Measurements from ENCODE around the gene TSPAN18.

The TSPAN18 gene, protein sequence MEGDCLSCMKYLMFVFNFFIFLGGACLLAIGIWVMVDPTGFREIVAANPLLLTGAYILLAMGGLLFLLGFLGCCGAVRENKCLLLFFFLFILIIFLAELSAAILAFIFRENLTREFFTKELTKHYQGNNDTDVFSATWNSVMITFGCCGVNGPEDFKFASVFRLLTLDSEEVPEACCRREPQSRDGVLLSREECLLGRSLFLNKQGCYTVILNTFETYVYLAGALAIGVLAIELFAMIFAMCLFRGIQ

DNA sequence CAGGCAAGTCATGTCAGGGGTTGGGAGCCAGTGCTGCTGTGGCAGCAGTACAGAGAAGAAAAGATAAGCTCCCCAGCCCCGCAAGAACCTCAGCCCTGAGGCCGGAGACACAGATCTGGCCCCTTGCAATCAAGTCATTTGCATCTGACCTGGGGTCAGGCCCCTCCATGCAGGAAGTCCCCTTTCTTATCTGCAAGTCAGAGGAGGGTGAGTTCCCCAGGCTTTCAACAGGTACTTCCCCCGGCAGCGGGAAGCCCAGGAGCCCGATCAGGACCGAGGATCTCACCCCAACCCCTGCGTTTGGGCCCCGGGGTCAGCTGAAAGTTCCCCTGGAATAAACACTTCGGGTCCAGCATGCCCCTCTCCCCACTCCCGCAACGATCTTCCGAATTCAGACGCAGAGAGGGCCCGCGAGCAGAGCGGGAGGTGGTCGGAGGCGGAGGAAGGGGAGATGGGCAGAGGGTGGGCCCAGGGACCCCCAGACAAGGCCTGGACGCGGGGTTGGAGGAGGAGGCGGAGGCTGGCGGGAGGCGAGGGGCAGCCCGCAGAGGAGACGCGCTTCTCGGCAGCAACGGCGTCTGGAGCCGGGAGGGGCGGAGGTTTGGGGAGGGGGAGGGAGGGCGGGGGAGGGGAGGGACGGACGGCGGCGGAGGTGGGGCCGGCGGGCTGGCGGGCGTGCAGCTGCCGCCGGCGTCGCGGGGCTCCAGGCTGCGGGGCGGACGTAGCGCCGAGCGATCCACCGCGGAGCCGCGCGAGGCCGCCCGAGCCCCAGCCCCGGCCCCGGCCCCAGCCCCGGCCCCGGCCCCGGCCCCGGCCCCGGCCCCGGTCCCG, at the start of gene TSPAN18:
TSPAN18 (plus strand) TSS at position 680 of the 831 bp plus-strand sequence. CDS start 179,455 bp downstream, outside the sequence.
- peak; percentile 25 for DNase-seq (ENCODE audit: low spot score)

- peak; percentile 63 for DNase-seq (ENCODE audit: low spot score)
Observed at GRCh38 chr11:44680982-44681597, 45.7 kb upstream of the TSPAN18 start.

GRCh38 chr11:44681698-44682097, 45.1 kb upstream of the TSPAN18 start:
- DNase-seq (ENCODE audit: low spot score), result no peak

DNA sequence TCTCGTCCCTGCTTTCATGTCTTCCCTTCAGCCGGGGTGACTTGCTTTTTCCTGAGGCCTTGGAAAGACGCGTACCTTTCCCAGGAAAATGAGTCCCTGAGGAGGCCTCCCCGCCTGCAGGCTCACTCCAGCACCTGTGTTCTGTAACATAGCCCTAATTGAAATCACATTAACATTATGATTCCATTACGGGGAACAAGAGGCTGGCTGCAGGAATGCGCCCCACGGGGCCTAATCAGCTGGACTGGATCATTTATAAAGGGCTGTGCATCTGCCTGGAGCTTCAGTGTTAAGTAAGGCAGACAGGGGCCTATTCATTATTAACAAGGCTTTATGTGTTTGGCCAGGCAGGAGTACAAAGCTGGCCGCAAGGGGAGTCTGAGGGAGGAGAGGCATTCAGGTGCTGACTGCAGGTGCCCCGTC, 41.9 kb upstream of the TSPAN18 start:
- DNase-seq (ENCODE audit: low spot score), result no peak

- no peak for DNase-seq (ENCODE audit: low spot score)
Observed at GRCh38 chr11:44687388-44687787, 39.4 kb upstream of the TSPAN18 start.

DNA sequence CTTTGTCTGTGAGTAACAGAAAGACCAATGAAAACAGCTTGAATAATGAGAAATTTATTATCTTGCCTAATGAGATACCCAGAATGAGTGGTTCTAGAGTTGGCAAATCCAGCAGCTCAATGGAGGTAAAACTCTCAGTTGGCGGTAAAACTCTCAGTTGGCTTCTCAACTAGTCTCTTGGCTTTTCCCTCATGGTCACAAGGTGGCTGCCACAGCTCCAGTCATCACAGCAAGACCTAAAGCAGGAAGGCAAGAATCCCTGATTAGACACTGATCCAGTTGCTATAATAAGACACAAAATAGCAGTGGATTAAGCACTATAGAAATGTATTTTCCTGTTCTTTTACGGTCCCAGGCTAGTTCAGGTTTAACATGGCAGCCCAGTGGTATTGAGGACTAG, 37.5 kb upstream of the TSPAN18 start:
- no peak for DNase-seq (ENCODE audit: low spot score)

DNA sequence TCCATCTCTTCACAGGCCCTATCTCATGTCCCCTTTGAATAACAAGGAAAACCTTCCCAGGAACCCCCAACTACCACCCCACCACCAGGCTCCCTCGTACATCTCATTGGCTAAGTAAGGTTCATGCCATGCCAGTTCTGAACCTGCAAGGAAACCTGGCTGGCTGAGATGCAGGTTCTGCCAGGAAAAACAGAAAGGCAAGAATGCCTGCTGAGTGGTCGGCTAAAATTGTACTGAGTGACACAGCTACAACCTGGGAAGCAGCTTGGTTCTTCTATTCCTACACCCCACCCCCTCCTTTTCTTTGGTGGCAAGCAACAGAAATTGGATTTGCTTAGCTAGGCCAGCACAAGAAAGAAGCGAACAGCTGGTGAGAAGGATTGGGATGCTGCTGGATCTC, 36.1 kb upstream of the TSPAN18 start:
- DNase-seq (ENCODE audit: low spot score), result no peak

DNA sequence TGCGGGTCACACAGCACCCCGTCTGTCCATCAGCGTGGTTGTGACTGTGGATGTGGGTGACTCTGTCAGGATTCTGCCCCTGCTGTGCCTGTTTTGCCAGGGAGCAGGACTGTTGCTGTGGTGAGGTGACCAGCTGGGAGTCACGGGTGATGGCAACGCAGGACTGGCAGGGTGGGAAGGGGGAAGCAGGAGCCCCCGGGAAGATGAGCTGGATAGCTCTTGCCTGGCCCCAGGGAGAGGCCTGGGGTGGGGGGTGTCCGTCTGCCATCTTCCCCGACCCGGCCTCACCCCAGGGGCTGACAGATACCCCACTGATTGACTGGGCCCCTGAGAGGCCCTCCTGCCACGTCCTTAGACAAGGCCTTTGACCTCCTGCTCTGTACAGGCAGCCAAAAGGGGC, 34.3 kb upstream of the TSPAN18 start:
- DNase-seq (ENCODE audit: low spot score), result no peak

GRCh38 chr11:44693654-44694119, 33.1 kb upstream of the TSPAN18 start:
- DNase-seq (ENCODE audit: low spot score), result no peak

DNA sequence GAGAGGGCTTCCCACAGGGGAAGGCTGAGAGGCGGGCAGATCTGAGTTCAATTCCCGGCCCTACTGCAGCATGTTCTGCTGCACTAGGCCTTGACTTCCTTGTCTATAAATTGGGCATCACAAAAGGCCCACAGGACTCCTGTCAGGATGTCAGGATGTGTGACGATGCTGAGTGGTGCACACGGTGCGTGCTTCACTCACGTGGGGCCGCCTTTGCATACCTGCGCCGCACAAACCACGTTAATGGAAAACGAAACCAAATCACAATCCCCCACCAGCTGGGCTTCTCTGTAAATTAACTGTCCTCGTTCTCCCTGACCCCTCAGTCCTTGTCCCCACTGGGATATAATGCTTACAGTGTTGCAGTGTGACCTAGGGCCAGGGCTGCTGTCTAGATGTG, 32.3 kb upstream of the TSPAN18 start:
- peak; percentile 4 for DNase-seq (ENCODE audit: low spot score)

GRCh38 chr11:44695169-44695833, 31.5 kb upstream of the TSPAN18 start:
- DNase-seq (ENCODE audit: low spot score), result no peak

DNA sequence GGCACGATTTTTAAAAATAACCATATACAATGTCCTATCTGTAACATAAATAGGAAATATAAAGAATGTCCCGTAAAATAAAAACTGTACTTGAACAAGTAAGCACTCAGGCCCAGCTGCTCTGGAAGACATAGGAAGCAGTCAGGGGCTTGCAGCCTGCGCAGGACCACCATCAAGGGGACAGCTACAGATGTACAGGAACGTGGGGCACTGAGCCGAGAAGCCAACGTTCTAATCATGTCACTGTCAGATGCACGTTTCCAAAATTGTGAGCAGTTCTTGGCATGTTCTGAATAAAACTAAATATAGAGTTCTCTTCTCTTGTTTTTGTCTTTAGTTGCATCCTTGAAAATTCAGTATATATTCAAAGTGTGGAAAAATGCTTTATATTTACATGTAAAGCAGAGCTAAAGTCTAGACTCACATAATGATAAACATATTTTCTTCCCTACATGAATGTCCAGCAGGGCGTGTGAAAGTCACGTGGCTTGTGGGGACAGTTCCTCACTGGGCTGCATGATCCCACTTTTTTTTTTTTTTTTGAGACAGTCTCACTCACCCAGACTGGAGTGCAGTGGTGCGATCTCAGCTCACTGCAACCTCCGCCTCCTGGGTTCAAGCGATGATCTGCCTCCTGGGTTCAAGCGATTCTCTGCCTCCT, 28.4 kb upstream of the TSPAN18 start:
- DNase-seq (ENCODE audit: low spot score), result no peak

DNA sequence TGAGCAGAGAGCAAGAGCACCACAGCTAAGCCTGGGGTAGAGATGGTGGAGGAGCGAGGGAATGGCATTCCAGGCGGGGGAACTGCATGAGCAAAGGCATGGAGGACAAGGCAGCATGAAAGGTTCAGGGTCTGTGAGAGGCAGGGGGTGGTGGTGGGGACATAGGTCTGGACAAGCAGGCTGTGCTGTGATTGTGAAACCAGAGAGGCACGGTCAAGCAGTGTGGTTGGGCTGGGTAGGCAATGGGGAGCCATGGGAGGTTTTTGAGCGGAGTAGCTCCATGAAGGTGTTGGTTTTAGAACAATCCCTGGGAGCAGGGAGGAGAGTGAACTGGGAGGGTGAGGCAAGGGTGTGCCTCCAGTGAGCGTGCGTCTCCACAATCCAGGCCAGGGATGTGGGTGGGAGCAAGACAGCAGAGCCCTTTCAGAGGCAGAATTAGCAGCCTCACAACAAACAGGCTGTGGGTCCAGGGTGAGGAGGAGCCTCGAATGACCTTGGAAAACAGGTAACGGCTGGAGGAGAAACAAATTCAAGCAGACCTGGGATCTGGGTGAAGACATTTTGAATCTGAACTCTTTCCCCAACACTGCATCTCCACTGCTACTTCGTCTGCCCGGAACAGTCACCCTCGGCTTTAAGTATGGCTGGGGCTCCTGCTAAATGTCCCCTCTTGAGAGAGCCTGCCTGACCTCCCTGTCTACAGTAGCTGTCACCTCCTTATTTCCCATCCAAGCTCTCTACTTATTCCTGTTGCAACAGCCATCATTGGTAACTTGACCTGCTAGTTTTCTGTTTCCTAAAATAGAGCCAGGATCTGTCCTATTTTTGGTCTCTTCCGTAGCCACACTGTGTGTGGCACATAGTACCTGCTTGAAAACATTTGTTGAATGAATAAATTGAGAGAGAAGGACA, 27.0 kb upstream of the TSPAN18 start:
- DNase-seq (ENCODE audit: low spot score), result no peak

GRCh38 chr11:44701276-44701675, 25.5 kb upstream of the TSPAN18 start:
- no peak for DNase-seq (ENCODE audit: low spot score)

GRCh38 chr11:44702889-44703288, 23.9 kb upstream of the TSPAN18 start:
- DNase-seq (ENCODE audit: low spot score), result no peak

DNA sequence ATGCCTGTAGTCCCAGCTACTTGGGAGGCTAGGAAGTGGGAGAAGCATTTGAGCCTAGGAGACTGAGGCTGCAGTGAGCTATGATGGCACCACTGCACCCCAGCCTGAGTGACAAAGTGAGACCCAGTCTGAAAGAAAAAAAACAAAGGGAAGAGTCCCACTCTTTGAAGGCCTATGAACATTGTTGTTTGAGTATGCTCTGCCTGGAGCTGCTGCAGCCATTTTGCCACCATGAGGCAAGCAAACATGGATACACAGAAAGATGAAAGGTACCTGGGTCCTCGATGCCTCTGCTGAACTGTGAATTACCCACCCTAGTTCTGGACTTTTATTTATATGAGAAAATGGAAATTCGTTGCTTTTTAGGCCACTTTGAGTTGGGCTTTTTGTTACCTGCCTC, 19.7 kb upstream of the TSPAN18 start:
- DNase-seq (ENCODE audit: low spot score), result no peak

GRCh38 chr11:44708009-44708408, 18.8 kb upstream of the TSPAN18 start:
- DNase-seq (ENCODE audit: low spot score), result no peak

DNA sequence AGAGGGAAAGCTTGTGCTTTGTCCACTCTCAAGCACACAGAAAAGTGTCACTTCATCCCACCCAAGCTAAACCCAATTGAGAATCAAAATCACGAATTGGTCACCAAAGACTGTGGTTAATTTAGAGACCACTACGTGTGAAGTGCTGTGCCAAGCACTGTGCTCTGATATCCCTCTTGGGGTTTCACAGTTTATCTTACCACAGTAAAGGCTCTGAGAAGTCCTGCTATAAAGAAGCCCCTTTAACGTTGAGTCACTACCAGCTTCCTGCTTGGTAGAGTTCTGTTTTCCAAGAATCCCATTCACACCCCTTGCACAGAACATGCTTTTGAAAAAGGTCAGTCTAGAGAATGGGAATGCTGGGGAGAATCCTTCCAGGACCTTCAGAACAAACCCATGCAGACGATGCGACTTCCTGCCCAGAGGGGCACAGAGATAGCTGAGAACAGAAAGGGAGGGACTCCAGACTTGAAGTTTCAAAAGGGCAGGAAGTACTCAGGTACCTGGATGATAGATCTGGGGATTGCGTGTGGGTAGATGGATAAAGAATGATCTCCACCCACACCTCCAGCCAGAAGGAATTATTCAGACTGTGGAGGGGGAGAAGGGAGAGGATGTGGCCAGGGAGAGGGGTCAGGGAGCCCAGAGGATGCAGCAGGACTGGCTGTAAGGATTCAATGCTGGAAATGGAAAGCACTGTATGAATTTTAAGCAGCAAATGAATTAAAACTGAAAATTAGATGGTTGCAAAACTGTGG, 18.1 kb upstream of the TSPAN18 start:
- no peak for DNase-seq (ENCODE audit: low spot score)

GRCh38 chr11:44709281-44709562, 17.5 kb upstream of the TSPAN18 start:
- no peak for DNase-seq (ENCODE audit: low spot score)

DNA sequence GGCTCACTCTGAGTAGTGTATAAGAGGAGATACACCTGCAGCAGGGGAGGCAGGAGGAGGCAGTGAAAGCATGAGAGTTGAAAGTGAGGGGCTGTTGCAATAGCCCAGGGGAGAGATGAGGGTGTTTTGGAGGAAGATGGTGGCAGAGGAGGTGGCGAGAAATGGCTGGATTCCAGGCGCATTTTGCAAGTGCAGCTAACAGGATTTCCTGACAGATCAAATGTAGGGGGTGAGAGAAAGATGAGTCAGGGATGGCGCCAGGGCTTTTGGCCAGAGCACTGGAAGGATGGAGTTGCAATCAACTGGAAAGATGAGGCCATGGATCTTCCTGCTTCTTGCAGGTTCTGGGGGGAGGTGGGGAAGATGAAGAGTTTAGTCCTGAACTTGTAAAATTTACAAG, 16.8 kb upstream of the TSPAN18 start:
- DNase-seq (ENCODE audit: low spot score), result no peak

All from CD4-positive, alpha-beta T cell treated with Interleukin-2 at 100 ng/mL for 4 hours (primary cell).